GM12878 (cell line): ENCODE data around the gene SHROOM3. TPM values are rescaled to one million over a fixed set of nuclear protein-coding genes. Genes with fewer than 3 reads are reported as not detected.

ENCODE experiments used
- ATAC-seq: fragments of 200-7000 bp; cut with Tn5 transposase; 3 replicates; pipeline ENCODE4 v1.9.1; 2020; ENCODE audit warnings: mild to moderate bottlenecking, moderate library complexity
- BruUV-seq: library from RNA; stranded (reverse); fragments of 400-500 nt; replicated peaks from 2 replicates; lab custom pipeline; 2021; lab: Mats Ljungman, UMichigan
- CTCF ChIA-PET: fragments of 300-600 bp; sonication (Branson Sonifier 250); formaldehyde crosslinking; extraction: SDS; loops from one replicate; lab custom pipeline; 2021; ENCODE audit warnings: inconsistent platforms; lab: Yijun Ruan, JAX
- POLR2A ChIA-PET: fragments of 350-600 bp; formaldehyde crosslinking; extraction: SDS; loops from one replicate; lab custom pipeline; 2021; ENCODE audit warnings: inconsistent platforms; lab: Charles Lee
- RAD21 ChIA-PET: fragments of 300-600 bp; sonication (Branson Sonifier 250); formaldehyde crosslinking; loops from one replicate; lab custom pipeline; 2023; ENCODE audit warnings: antibody characterized with exemption; ENCODE audit not compliant: unreplicated experiment; lab: Charles Lee
- SMC1A ChIA-PET: fragments of 300-600 bp; sonication (Branson Sonifier 250); formaldehyde crosslinking; loops from one replicate; lab custom pipeline; 2023; ENCODE audit not compliant: unreplicated experiment, uncharacterized antibody; lab: Charles Lee
- DNase-seq: peaks from one replicate; pipeline ENCODE4 v3.0.0-alpha.2; 2011; ENCODE audit warnings: low read depth, low spot score
- FAIRE-seq: peaks from 3 replicates; lab custom pipeline; 2011; peaks lifted over from hg19 to GRCh38; lab: Jason Lieb, UNC
- H2AFZ ChIP-seq: 2 replicates; pipeline ENCODE4 v1.6.0; 2011; ENCODE audit warnings: low read depth, low read length, control low read depth; ENCODE audit not compliant: control insufficient read depth
- H3K27ac ChIP-seq: 2 replicates; pipeline ENCODE4 v1.5.1; 2011; ENCODE audit warnings: control low read depth; ENCODE audit not compliant: control insufficient read depth, insufficient read depth
- H3K27me3 ChIP-seq, 2 experiments: replicated peaks in 1 of 2; 2 replicates each; pipeline versions ENCODE4 v1.6.0 to v1.6.1; 2011; ENCODE audit warnings: low read length in 1 of 2; ENCODE audit not compliant: control insufficient read depth in 2 of 2, insufficient read depth in 2 of 2
- H3K36me3 ChIP-seq, 2 experiments: 2 replicates each; pipeline ENCODE4 v1.5.1; 2011; ENCODE audit warnings: low read length in 1 of 2; ENCODE audit not compliant: control insufficient read depth in 2 of 2, insufficient read depth in 2 of 2
- H3K4me1 ChIP-seq: 2 replicates; pipeline ENCODE4 v1.6.1; 2011; ENCODE audit warnings: mild to moderate bottlenecking, low read length, moderate library complexity, mixed read lengths; ENCODE audit not compliant: control insufficient read depth, insufficient read depth
- H3K4me2 ChIP-seq: 2 replicates; pipeline ENCODE4 v1.6.0; 2011; ENCODE audit warnings: control low read depth; ENCODE audit not compliant: control insufficient read depth, insufficient read depth
- H3K4me3 ChIP-seq: fragments of 200-600 bp; sonication (generic); 2 replicates; pipeline ENCODE4 v1.5.1; 2016
- H3K79me2 ChIP-seq: 2 replicates; pipeline ENCODE4 v1.6.0; 2011; ENCODE audit warnings: low read length; ENCODE audit not compliant: control insufficient read depth, insufficient read depth
- H3K9ac ChIP-seq: 2 replicates; pipeline ENCODE4 v1.8.0; 2011; ENCODE audit warnings: low read length, control low read depth, mixed read lengths; ENCODE audit not compliant: control insufficient read depth, insufficient read depth
- H3K9me3 ChIP-seq: replicated peaks from 3 replicates; pipeline ENCODE4 v1.5.1; 2011; ENCODE audit warnings: mild to moderate bottlenecking, low read length; ENCODE audit not compliant: control insufficient read depth, insufficient read depth
- H4K20me1 ChIP-seq: 2 replicates; pipeline ENCODE4 v1.6.0; 2011; ENCODE audit not compliant: control insufficient read depth, insufficient read depth
- BCL11A ChIP-seq: IDR thresholded peaks from 2 replicates; pipeline ENCODE4 v1.6.1; 2011; ENCODE audit warnings: low read depth, low read length
- BHLHE40 ChIP-seq, 2 experiments: fragments of 450-650 bp in 1 of 2; IDR thresholded peaks; 2 replicates each; pipeline ENCODE4 v1.6.1; 2011 to 2017; ENCODE audit warnings: low read depth in 2 of 2, borderline replicate concordance in 1 of 2, improper control_type of control experiment in 1 of 2, low read length in 1 of 2, mild to moderate bottlenecking in 1 of 2
- CBX5 ChIP-seq: sonication (generic); IDR thresholded peaks from 2 replicates; pipeline ENCODE4 v1.6.1; 2016; ENCODE audit warnings: low read depth, moderate library complexity, mild to moderate bottlenecking, inconsistent platforms
- ESRRA ChIP-seq: IDR thresholded peaks from 2 replicates; pipeline ENCODE4 v1.6.1; 2012; ENCODE audit warnings: mild to moderate bottlenecking, low read length, improper control_type of control experiment
- NFYB ChIP-seq: IDR thresholded peaks from 2 replicates; pipeline ENCODE4 v1.6.1; 2011; ENCODE audit warnings: low read depth, mild to moderate bottlenecking, low read length, improper control_type of control experiment, moderate library complexity; ENCODE audit not compliant: insufficient read depth
- NR2C1 ChIP-seq: fragments of 450-650 bp; IDR thresholded peaks from 2 replicates; pipeline ENCODE4 v1.6.1; 2017; ENCODE audit warnings: antibody characterized with exemption, mild to moderate bottlenecking, moderate library complexity
- POLR2AphosphoS2 ChIP-seq: IDR thresholded peaks from 2 replicates; pipeline ENCODE4 v1.6.1; 2011; ENCODE audit warnings: low read depth, mild to moderate bottlenecking, low read length, improper control_type of control experiment, moderate library complexity
- SRF ChIP-seq, 2 experiments: IDR thresholded peaks; 2 replicates each; pipeline ENCODE4 v1.6.1; 2011; ENCODE audit warnings: low read depth in 2 of 2, low read length in 2 of 2, mild to moderate bottlenecking in 1 of 2, moderate library complexity in 1 of 2
- TARDBP ChIP-seq: IDR thresholded peaks from 2 replicates; pipeline ENCODE4 v1.6.1; 2016; ENCODE audit warnings: borderline replicate concordance
- ZNF24 ChIP-seq: fragments of 450-650 bp; IDR thresholded peaks from 2 replicates; pipeline ENCODE4 v1.6.1; 2017; ENCODE audit warnings: antibody characterized with exemption, mild to moderate bottlenecking
- WGBS: methylation state at CpG from one replicate; pipeline ENCODE4 v1.1.6; 2016; ENCODE audit warnings: low lambda C conversion rate; ENCODE audit not compliant: insufficient replicate concordance, insufficient coverage; ENCODE audit errors: missing lambda C conversion rate; 5-methylcytosine and 5-hydroxymethylcytosine counted together
- in situ Hi-C: fragments of 300-500 bp; cut with MboI; formaldehyde crosslinking; loops from 9 replicates; pipeline ENCODE4 v1.14.3; 2018; ENCODE audit warnings: mixed read lengths
- intact Hi-C: fragments of 100-400 bp; cut with micrococcal nuclease; formaldehyde crosslinking; loops from one replicate; pipeline ENCODE4 v1.14.2; 2022; ENCODE audit not compliant: unreplicated experiment
- polyA plus RNA-seq, 11 experiments: library from polyadenylated mRNA; depleted of rRNA in 4 of 11; unstranded in 6 of 11; stranded (reverse) in 5 of 11; fragments of >200 nt; fragmentation: Nextera tagmentation in 4 of 11; fragmentation: Illumina TruSeq in 1 of 11; extraction: Ambion mirVana in 4 of 11; extraction: Trizol in 1 of 11; gene quantifications; 1 replicate in 1 of 11; 2 replicates in 10 of 11; pipeline versions ENCODE4 v1.2.1 to v1.2.3, GENCODE V29; 2011 to 2016; ENCODE audit warnings: inconsistent platforms in 2 of 11, missing spikeins in 2 of 11, low read depth in 1 of 11
- total RNA-seq, 4 experiments: library from RNA; depleted of rRNA in 3 of 4; stranded (reverse); fragments of >200 nt in 3 of 4; fragmentation: Illumina TruSeq in 1 of 4; extraction: Trizol in 1 of 4; gene quantifications; 2 replicates each; pipeline versions ENCODE4 v1.2.1 to v1.2.3, GENCODE V29; 2013 to 2021
- TF ChIP-seq, protein P1 (sequence below): IDR thresholded peaks from 2 replicates; pipeline ENCODE4 v1.6.1; 2011; ENCODE audit warnings: low read depth, low read length, improper control_type of control experiment, borderline replicate concordance
- TF ChIP-seq, protein P2 (sequence below): fragments of 450-650 bp; IDR thresholded peaks from 2 replicates; pipeline ENCODE4 v1.6.1; 2017; ENCODE audit warnings: mild to moderate bottlenecking
- TF ChIP-seq, protein P3 (sequence below): IDR thresholded peaks from 2 replicates; pipeline ENCODE4 v1.6.1; 2011; ENCODE audit warnings: borderline replicate concordance, low read depth, mild to moderate bottlenecking, moderate library complexity, mixed read lengths, low read length; ENCODE audit not compliant: insufficient read depth; ENCODE audit errors: extremely low read length
- TF ChIP-seq, protein P4 (sequence below): fragments of 450-650 bp; IDR thresholded peaks from 2 replicates; pipeline ENCODE4 v1.6.1; 2017; ENCODE audit warnings: antibody characterized with exemption, mild to moderate bottlenecking, moderate library complexity

SHROOM3 gene
- total and polyA plus RNA-seq, 10 of the 15 experiments (the other 5 are each of a cell fraction or from before 2014, with no cell fraction given): under 0.01 to 0.29 (median 0.08) TPM; not detected in 1

DNA sequence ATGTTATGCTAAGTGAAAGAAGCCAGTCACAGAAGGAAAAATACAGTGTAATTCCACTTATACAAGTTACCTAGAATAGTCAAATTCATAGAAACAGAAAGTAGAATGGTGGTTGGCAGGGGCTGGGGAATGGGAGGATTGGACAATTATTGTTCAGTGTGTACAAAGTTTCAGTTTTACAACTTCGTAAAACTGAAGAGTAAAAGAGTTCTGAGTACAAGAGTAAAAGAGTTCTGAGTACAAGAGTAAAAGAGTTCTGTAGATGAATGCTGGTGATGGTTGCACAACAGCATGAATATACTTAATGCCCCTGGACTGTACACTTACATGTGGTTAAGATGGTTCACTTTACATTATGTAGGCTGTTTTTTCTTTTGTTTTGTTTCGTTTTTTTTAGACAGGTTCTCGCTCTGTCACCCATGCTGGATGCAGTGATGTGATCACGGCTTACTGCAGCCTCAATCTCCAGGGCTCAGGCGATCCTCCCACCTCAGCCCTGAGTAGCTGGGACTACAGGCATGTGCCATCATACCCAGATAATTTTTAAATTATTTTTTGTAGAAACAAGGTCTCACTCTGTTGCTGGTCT, 232.0 kb downstream of the SHROOM3 start:
- no peak overlapping the region for H3K4me3 ChIP-seq
- in situ Hi-C loops: no loop called here
- RAD21 ChIA-PET: no interaction called here
- no peak overlapping the region for H3K27ac ChIP-seq
- H3K27me3 ChIP-seq: no peaks in the 10 kb centered on the region
- intact Hi-C loops: no loop called here
- no peaks in the 10 kb centered on the region for H3K36me3 ChIP-seq
- CTCF ChIA-PET: no interaction called here
- H4K20me1 ChIP-seq: no peaks in the 10 kb centered on the region
- POLR2A ChIA-PET: no interaction called here
- no peak for FAIRE-seq
- DNase-seq: no peak
- no peak overlapping the region for H3K9ac ChIP-seq
- SMC1A ChIA-PET: no interaction called here
- no peaks in the 10 kb centered on the region for H3K4me1 ChIP-seq
- 12% methylated on average over 5 of the region's 5 CpGs for WGBS
- H3K4me2 ChIP-seq: peak overlapping the region; percentile 28; the same call in 1 of the 2 replicates
- TF ChIP-seq, protein P1, sequence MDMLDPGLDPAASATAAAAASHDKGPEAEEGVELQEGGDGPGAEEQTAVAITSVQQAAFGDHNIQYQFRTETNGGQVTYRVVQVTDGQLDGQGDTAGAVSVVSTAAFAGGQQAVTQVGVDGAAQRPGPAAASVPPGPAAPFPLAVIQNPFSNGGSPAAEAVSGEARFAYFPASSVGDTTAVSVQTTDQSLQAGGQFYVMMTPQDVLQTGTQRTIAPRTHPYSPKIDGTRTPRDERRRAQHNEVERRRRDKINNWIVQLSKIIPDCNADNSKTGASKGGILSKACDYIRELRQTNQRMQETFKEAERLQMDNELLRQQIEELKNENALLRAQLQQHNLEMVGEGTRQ: no peak
- TF ChIP-seq BHLHE40 (IDR thresholded peaks at IDR 0.05; ENCODE audit: borderline replicate concordance in 1 of 2, low read depth in 2 of 2, low read length in 1 of 2): no peak
- TF ChIP-seq, protein P2, sequence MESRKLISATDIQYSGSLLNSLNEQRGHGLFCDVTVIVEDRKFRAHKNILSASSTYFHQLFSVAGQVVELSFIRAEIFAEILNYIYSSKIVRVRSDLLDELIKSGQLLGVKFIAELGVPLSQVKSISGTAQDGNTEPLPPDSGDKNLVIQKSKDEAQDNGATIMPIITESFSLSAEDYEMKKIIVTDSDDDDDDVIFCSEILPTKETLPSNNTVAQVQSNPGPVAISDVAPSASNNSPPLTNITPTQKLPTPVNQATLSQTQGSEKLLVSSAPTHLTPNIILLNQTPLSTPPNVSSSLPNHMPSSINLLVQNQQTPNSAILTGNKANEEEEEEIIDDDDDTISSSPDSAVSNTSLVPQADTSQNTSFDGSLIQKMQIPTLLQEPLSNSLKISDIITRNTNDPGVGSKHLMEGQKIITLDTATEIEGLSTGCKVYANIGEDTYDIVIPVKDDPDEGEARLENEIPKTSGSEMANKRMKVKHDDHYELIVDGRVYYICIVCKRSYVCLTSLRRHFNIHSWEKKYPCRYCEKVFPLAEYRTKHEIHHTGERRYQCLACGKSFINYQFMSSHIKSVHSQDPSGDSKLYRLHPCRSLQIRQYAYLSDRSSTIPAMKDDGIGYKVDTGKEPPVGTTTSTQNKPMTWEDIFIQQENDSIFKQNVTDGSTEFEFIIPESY: no peak
- TF ChIP-seq, protein P3, sequence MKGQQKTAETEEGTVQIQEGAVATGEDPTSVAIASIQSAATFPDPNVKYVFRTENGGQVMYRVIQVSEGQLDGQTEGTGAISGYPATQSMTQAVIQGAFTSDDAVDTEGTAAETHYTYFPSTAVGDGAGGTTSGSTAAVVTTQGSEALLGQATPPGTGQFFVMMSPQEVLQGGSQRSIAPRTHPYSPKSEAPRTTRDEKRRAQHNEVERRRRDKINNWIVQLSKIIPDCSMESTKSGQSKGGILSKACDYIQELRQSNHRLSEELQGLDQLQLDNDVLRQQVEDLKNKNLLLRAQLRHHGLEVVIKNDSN: no peak
- TF ChIP-seq NFYB: no peak
- TF ChIP-seq POLR2AphosphoS2: no peak
- no peak for TF ChIP-seq ZNF24
- TF ChIP-seq TARDBP: no peak
- TF ChIP-seq ESRRA: no peak
- no peak for TF ChIP-seq NR2C1
- no peak for TF ChIP-seq SRF (IDR thresholded peaks at IDR 0.05; ENCODE audit: low read depth in 2 of 2, low read length in 2 of 2)
- no peak for TF ChIP-seq BCL11A
- TF ChIP-seq CBX5: no peak
- TF ChIP-seq, protein P4, sequence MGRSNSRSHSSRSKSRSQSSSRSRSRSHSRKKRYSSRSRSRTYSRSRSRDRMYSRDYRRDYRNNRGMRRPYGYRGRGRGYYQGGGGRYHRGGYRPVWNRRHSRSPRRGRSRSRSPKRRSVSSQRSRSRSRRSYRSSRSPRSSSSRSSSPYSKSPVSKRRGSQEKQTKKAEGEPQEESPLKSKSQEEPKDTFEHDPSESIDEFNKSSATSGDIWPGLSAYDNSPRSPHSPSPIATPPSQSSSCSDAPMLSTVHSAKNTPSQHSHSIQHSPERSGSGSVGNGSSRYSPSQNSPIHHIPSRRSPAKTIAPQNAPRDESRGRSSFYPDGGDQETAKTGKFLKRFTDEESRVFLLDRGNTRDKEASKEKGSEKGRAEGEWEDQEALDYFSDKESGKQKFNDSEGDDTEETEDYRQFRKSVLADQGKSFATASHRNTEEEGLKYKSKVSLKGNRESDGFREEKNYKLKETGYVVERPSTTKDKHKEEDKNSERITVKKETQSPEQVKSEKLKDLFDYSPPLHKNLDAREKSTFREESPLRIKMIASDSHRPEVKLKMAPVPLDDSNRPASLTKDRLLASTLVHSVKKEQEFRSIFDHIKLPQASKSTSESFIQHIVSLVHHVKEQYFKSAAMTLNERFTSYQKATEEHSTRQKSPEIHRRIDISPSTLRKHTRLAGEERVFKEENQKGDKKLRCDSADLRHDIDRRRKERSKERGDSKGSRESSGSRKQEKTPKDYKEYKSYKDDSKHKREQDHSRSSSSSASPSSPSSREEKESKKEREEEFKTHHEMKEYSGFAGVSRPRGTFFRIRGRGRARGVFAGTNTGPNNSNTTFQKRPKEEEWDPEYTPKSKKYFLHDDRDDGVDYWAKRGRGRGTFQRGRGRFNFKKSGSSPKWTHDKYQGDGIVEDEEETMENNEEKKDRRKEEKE: no peak
- H2AFZ ChIP-seq: no peak overlapping the region
- peak; percentile 31; the same call in 2 of the 3 replicates for ATAC-seq
- H3K9me3 ChIP-seq: no peaks in the 10 kb centered on the region
- BruUV-seq: no TSS peak
- H3K79me2 ChIP-seq: no peaks in the 10 kb centered on the region
